ENCODE measurements around the gene LMAN2L.

The LMAN2L gene

DNA sequence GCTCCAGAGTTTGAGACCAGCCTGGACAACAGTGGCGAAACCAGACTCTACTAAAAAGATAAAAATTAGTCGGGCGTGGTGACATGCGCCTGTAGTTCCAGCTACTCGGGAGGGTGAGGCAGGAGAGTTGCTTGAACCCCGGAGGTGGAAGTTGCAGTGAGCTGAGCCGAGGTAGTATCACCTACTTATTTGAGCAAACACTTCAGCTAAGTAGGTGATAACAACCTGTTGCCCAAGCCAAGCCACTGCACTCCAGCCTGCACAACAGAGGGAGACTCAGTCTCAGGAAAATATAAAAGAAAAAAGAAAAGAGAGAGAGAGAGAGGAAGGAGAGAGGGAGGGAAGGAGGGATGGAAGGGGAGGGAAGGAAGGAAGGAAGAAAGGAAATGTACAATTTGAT is 76.0 kb downstream of the LMAN2L start:
- TF ChIP-seq, protein P1, sequence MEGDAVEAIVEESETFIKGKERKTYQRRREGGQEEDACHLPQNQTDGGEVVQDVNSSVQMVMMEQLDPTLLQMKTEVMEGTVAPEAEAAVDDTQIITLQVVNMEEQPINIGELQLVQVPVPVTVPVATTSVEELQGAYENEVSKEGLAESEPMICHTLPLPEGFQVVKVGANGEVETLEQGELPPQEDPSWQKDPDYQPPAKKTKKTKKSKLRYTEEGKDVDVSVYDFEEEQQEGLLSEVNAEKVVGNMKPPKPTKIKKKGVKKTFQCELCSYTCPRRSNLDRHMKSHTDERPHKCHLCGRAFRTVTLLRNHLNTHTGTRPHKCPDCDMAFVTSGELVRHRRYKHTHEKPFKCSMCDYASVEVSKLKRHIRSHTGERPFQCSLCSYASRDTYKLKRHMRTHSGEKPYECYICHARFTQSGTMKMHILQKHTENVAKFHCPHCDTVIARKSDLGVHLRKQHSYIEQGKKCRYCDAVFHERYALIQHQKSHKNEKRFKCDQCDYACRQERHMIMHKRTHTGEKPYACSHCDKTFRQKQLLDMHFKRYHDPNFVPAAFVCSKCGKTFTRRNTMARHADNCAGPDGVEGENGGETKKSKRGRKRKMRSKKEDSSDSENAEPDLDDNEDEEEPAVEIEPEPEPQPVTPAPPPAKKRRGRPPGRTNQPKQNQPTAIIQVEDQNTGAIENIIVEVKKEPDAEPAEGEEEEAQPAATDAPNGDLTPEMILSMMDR (IDR thresholded peaks at IDR 0.05; ENCODE audit: low read depth, low read length), result no peak
- in situ Hi-C loops (cut with HindIII; ENCODE audit: low sequenced_read_pairs), result no loop called here
- no peak overlapping the region for H3K4me3 ChIP-seq (ENCODE audit: low read depth, low read length)
- DNase-seq (ENCODE audit: low read depth, low spot score), result no peak

DNA sequence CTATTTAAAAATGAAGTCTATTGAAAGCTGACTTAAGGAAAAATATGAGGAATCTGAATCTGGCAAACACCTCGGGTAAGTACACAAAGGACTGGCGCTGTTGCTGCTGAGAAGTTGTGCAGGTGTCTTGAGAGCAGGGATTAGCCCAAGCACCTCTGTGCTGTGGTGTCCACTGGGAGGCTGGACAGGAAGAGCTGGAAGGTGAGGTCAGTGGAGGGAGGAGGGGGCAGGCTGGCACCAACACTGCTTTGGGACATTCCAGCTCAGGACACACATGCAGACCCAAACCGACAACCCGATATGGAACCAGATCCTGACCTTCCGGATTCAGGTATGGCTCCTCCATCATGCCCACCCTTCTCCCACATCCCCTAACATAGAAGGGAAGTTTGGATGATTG is 76.7 kb downstream of the LMAN2L start:
- no peak for DNase-seq (ENCODE audit: low read depth, low spot score)
- in situ Hi-C loops (cut with HindIII; ENCODE audit: low sequenced_read_pairs), result no loop called here
- TF ChIP-seq, protein P1 (IDR thresholded peaks at IDR 0.05; ENCODE audit: low read depth, low read length), result no peak
- no peak overlapping the region for H3K4me3 ChIP-seq (ENCODE audit: low read depth, low read length)

DNA sequence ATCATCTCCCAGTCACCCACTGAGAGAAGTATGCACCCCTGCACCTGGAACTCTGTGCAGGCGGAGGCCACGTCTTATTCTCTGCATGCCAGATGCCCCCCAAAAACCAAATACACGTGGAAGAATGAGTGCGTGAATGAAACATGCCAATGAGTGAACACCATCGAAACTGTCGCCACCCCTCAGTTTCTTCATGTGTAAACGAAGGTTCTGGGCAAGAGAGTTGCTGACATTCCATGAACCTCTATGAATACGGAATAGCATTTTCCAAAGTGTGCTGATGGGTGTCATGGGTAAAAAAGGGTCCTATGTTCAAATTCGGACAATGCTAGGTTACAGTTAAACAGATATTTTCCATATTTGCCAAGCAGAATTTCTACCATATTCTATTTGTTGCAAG is 77.5 kb downstream of the LMAN2L start:
- in situ Hi-C loops (cut with HindIII; ENCODE audit: low sequenced_read_pairs), result no loop called here
- TF ChIP-seq, protein P1 (IDR thresholded peaks at IDR 0.05; ENCODE audit: low read depth, low read length), result no peak
- H3K4me3 ChIP-seq (ENCODE audit: low read depth, low read length), result no peak overlapping the region
- DNase-seq (ENCODE audit: low read depth, low spot score), result no peak

DNA sequence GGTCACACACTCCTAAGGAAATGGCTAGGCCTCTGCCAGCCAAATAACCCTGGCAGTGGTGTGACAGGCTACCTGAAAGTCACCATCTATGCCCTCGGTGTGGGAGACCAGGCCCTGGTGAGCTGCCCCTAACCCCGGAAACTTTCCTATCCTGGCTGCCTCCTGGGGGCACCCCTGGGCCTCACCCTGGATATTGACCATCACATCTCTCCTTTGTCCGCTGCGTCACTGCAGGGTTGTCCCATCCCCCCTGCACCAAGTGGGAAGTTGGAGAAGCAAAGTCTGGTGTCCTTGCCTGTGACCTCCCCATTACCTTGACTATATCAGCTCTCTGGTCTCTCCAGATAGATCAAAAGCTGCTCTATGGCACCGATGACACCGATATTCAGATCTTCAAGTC is 78.5 kb downstream of the LMAN2L start:
- H3K4me3 ChIP-seq (ENCODE audit: low read depth, low read length), result no peak overlapping the region
- in situ Hi-C loops (cut with HindIII; ENCODE audit: low sequenced_read_pairs), result no loop called here
- TF ChIP-seq, protein P1 (IDR thresholded peaks at IDR 0.05; ENCODE audit: low read depth, low read length), result no peak
- DNase-seq (ENCODE audit: low read depth, low spot score), result no peak

DNA sequence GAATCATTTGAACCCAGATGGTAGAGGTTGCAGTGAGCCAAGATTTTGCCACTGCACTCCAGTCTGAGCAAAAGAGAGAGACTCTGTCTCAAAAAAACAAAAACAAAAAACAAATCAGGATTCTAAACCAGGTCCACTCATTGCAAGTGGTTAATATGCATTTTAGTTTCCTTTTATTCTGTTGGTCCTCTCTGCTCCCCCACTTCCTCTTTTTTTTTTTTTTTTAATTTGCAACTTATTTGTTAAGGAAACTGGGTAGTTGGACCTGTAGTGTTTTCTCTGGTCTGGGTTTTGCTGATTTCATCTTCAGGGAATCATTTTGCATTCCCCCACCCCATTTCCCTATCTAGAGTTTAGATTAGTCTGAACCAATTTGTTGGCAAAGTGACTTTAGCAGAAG is 83.3 kb downstream of the LMAN2L start:
- no peak overlapping the region for H3K4me3 ChIP-seq (ENCODE audit: low read depth, low read length)
- in situ Hi-C loops (cut with HindIII; ENCODE audit: low sequenced_read_pairs), result no loop called here
- TF ChIP-seq, protein P1 (IDR thresholded peaks at IDR 0.05; ENCODE audit: low read depth, low read length), result no peak
- no peak for DNase-seq (ENCODE audit: low read depth, low spot score)

All from astrocyte of the spinal cord (primary cell).